ENCODE data around the gene IGF1R.

DNA sequence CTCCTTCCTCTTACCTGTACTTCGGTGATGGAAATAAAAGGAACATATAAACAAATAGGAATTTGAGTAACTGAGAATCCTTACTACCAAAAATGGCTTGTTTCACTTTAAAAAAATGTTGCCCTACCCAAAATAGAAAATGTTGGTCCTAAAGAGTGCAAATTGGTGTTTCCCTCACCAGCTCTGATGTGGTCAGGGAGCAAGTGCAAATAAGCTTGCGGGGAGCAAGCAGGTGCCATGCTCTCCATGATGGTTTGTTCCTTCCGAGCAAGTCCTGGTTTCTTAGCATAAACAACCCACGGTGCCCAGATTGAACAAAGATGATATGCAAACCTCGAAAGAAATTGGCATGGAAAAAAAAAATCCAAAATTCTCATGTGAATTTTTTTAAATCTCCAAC is 290.5 kb downstream of the IGF1R start:
- TF ChIP-seq, protein P1, sequence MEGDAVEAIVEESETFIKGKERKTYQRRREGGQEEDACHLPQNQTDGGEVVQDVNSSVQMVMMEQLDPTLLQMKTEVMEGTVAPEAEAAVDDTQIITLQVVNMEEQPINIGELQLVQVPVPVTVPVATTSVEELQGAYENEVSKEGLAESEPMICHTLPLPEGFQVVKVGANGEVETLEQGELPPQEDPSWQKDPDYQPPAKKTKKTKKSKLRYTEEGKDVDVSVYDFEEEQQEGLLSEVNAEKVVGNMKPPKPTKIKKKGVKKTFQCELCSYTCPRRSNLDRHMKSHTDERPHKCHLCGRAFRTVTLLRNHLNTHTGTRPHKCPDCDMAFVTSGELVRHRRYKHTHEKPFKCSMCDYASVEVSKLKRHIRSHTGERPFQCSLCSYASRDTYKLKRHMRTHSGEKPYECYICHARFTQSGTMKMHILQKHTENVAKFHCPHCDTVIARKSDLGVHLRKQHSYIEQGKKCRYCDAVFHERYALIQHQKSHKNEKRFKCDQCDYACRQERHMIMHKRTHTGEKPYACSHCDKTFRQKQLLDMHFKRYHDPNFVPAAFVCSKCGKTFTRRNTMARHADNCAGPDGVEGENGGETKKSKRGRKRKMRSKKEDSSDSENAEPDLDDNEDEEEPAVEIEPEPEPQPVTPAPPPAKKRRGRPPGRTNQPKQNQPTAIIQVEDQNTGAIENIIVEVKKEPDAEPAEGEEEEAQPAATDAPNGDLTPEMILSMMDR (IDR thresholded peaks at IDR 0.05; ENCODE audit: extremely low read depth in 1 of 2, insufficient read depth in 1 of 2, low read depth in 1 of 2, low read length in 2 of 2), result no peak
- TF ChIP-seq POLR2A (IDR thresholded peaks at IDR 0.05; ENCODE audit: low read depth, low read length), result no peak
- no peak for TF ChIP-seq JUN (IDR thresholded peaks at IDR 0.05; ENCODE audit: borderline replicate concordance, insufficient read depth, insufficient read length, low read depth)
- no peak for TF ChIP-seq FOS (IDR thresholded peaks at IDR 0.05; ENCODE audit: borderline replicate concordance, insufficient read depth, low read length)
- TF ChIP-seq, protein P2, sequence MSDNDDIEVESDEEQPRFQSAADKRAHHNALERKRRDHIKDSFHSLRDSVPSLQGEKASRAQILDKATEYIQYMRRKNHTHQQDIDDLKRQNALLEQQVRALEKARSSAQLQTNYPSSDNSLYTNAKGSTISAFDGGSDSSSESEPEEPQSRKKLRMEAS (IDR thresholded peaks at IDR 0.05; ENCODE audit: insufficient read depth, insufficient read length), result no peak
- TF ChIP-seq POLR2AphosphoS5 (IDR thresholded peaks at IDR 0.05; ENCODE audit: insufficient read depth, low read depth, low read length), result no peak
- no peak for TF ChIP-seq MYC (IDR thresholded peaks at IDR 0.05; ENCODE audit: low read depth, low read length)
- no peak for TF ChIP-seq EZH2 (IDR thresholded peaks at IDR 0.05; ENCODE audit: borderline replicate concordance, low read depth, low read length, severe bottlenecking)
- no peak for TF ChIP-seq GATA2 (IDR thresholded peaks at IDR 0.05; ENCODE audit: insufficient read depth, insufficient read length, low read depth, low read length)
